IMR-90 (cell line): ENCODE data around the gene AHDC1. TPM values are rescaled to one million over a fixed set of nuclear protein-coding genes. Genes with fewer than 3 reads are reported as not detected.

Source experiments
- ATAC-seq: fragments of 200-7000 bp; cut with Tn5 transposase; 2 replicates; pipeline ENCODE4 v1.9.1; 2020; ENCODE audit warnings: low read depth, mild to moderate bottlenecking, moderate library complexity
- BruUV-seq: library from RNA; stranded (reverse); fragments of 400-500 nt; replicated peaks from 2 replicates; lab custom pipeline; 2021; lab: Mats Ljungman, UMichigan
- CTCF ChIA-PET: fragments of 300-600 bp; formaldehyde crosslinking; extraction: SDS; loops from one replicate; lab custom pipeline; 2021; ENCODE audit warnings: antibody characterized with exemption; lab: Yijun Ruan, JAX
- POLR2A ChIA-PET: fragments of 300-600 bp; sonication (Branson Sonifier 250); formaldehyde crosslinking; loops from one replicate; lab custom pipeline; 2022; ENCODE audit warnings: antibody characterized with exemption; ENCODE audit not compliant: unreplicated experiment; lab: Charles Lee
- DNase-seq: peaks from one replicate; pipeline ENCODE4 v3.0.0; 2013
- H2AFZ ChIP-seq: replicated peaks from 2 replicates; pipeline ENCODE3; 2013; ENCODE audit warnings: low read length, mild to moderate bottlenecking; ENCODE audit not compliant: poor library complexity
- H2AK5ac ChIP-seq: 2 replicates; pipeline ENCODE4 v1.6.1; 2013; ENCODE audit warnings: low read depth, low read length, inconsistent platforms
- H2AK9ac ChIP-seq: replicated peaks from 2 replicates; pipeline ENCODE3; 2013; ENCODE audit warnings: mild to moderate bottlenecking, low read depth, low read length, moderate library complexity; ENCODE audit not compliant: poor library complexity
- H2BK120ac ChIP-seq: 2 replicates; pipeline ENCODE4 v1.6.1; 2013; ENCODE audit warnings: low read depth, low read length, inconsistent platforms
- H2BK15ac ChIP-seq: 3 replicates; pipeline ENCODE4 v1.6.1; 2013; ENCODE audit warnings: low read depth, low read length, inconsistent platforms
- H2BK20ac ChIP-seq: 2 replicates; pipeline ENCODE4 v1.6.1; 2013; ENCODE audit warnings: low read depth, mild to moderate bottlenecking, inconsistent platforms, low read length, moderate library complexity
- H2BK5ac ChIP-seq: 2 replicates; pipeline ENCODE4 v1.6.1; 2013; ENCODE audit warnings: mild to moderate bottlenecking, low read depth, low read length, inconsistent platforms; ENCODE audit not compliant: poor library complexity, severe bottlenecking
- H3K14ac ChIP-seq: replicated peaks from 2 replicates; pipeline ENCODE4 v1.6.1; 2013; ENCODE audit warnings: low read depth, low read length, inconsistent platforms
- H3K18ac ChIP-seq: 2 replicates; pipeline ENCODE4 v1.6.1; 2013; ENCODE audit warnings: low read depth, low read length, control low read depth
- H3K23ac ChIP-seq: 2 replicates; pipeline ENCODE4 v1.6.1; 2013; ENCODE audit warnings: low read depth, low read length, inconsistent platforms
- H3K27ac ChIP-seq: 2 replicates; pipeline ENCODE4 v1.5.1; 2013; ENCODE audit warnings: mild to moderate bottlenecking, control low read depth, low read length; ENCODE audit not compliant: insufficient read depth
- H3K27me3 ChIP-seq: 2 replicates; pipeline ENCODE4 v1.6.1; 2013; ENCODE audit warnings: low read length; ENCODE audit not compliant: control insufficient read depth, insufficient read depth
- H3K36me3 ChIP-seq: 2 replicates; pipeline ENCODE4 v1.6.1; 2013; ENCODE audit warnings: low read length, mixed read lengths; ENCODE audit not compliant: control insufficient read depth, insufficient read depth
- H3K4ac ChIP-seq: 2 replicates; pipeline ENCODE4 v1.6.1; 2013; ENCODE audit warnings: low read depth, low read length, inconsistent platforms
- H3K4me1 ChIP-seq: 2 replicates; pipeline ENCODE4 v1.6.1; 2013; ENCODE audit warnings: low read length, mixed read lengths; ENCODE audit not compliant: control insufficient read depth, insufficient read depth
- H3K4me2 ChIP-seq: 2 replicates; pipeline ENCODE4 v1.6.1; 2013; ENCODE audit warnings: low read depth, mild to moderate bottlenecking, control low read depth, low read length, moderate library complexity
- H3K4me3 ChIP-seq: 2 replicates; pipeline ENCODE4 v1.5.1; 2013; ENCODE audit warnings: low read depth, mild to moderate bottlenecking, control low read depth, low read length, moderate library complexity; ENCODE audit not compliant: insufficient read depth
- H3K56ac ChIP-seq: 2 replicates; pipeline ENCODE4 v1.6.1; 2013; ENCODE audit warnings: low read length, inconsistent platforms; ENCODE audit not compliant: insufficient read depth; ENCODE audit errors: extremely low read depth
- H3K79me1 ChIP-seq, 2 experiments: 2 replicates each; pipeline ENCODE4 v1.6.1; 2013; ENCODE audit warnings: low read length in 2 of 2, inconsistent platforms in 1 of 2, low read depth in 1 of 2
- H3K9ac ChIP-seq: 2 replicates; pipeline ENCODE4 v1.6.1; 2013; ENCODE audit warnings: low read depth, low read length, control low read depth
- H3K9me1 ChIP-seq: 2 replicates; pipeline ENCODE4 v1.6.1; 2013; ENCODE audit warnings: low read length, inconsistent platforms; ENCODE audit not compliant: insufficient read depth
- H3K9me3 ChIP-seq: 2 replicates; pipeline ENCODE4 v1.6.1; 2013; ENCODE audit warnings: low read length; ENCODE audit not compliant: control insufficient read depth, insufficient read depth
- H4K20me1 ChIP-seq: 2 replicates; pipeline ENCODE4 v1.6.1; 2013; ENCODE audit warnings: low read length, inconsistent platforms; ENCODE audit not compliant: insufficient read depth
- H4K5ac ChIP-seq: 2 replicates; pipeline ENCODE4 v1.6.1; 2013; ENCODE audit warnings: mild to moderate bottlenecking, low read depth, low read length, control low read depth
- H4K8ac ChIP-seq, 2 experiments: 2 replicates each; pipeline ENCODE4 v1.6.1; 2013; ENCODE audit warnings: low read depth in 2 of 2, low read length in 2 of 2, control low read depth in 1 of 2, inconsistent platforms in 1 of 2
- H4K91ac ChIP-seq: 2 replicates; pipeline ENCODE4 v1.6.1; 2013; ENCODE audit warnings: low read depth, low read length, inconsistent platforms; ENCODE audit not compliant: insufficient read depth
- CHD1 ChIP-seq: IDR thresholded peaks from 2 replicates; pipeline ENCODE4 v1.6.1; 2012; ENCODE audit warnings: low read depth, low read length, improper control_type of control experiment
- MAZ ChIP-seq: IDR thresholded peaks from 2 replicates; pipeline ENCODE4 v1.6.1; 2012; ENCODE audit warnings: low read depth, mild to moderate bottlenecking, low read length, improper control_type of control experiment, moderate library complexity, borderline replicate concordance
- MXI1 ChIP-seq: IDR thresholded peaks from 2 replicates; pipeline ENCODE4 v1.6.1; 2012; ENCODE audit warnings: low read depth, mild to moderate bottlenecking, low read length, moderate library complexity, borderline replicate concordance
- WGBS, 2 experiments: methylation state at CpG; one replicate each; pipeline versions ENCODE4 v1.1.5 to v1.1.7; 2013; ENCODE audit warnings: missing lambda C conversion rate in 2 of 2; ENCODE audit not compliant: insufficient read length in 1 of 2; ENCODE audit errors: extremely low coverage in 2 of 2; 5-methylcytosine and 5-hydroxymethylcytosine counted together
- dilution Hi-C: fragments of 300-500 bp; cut with HindIII; formaldehyde crosslinking; loops from one replicate; pipeline ENCODE4 v1.14.3; 2018; ENCODE audit warnings: low sequenced_read_pairs; ENCODE audit not compliant: unreplicated experiment
- in situ Hi-C: fragments of 300-500 bp; cut with MboI; formaldehyde crosslinking; loops from 3 replicates; pipeline ENCODE4 v1.14.3; 2019; ENCODE audit warnings: low sequenced_read_pairs, inconsistent platforms, mixed read lengths
- intact Hi-C: fragments of 100-400 bp; cut with micrococcal nuclease; formaldehyde crosslinking; loops from 2 replicates; pipeline ENCODE4 v1.10.0; 2022
- polyA plus RNA-seq, 3 experiments: library from polyadenylated mRNA; depleted of rRNA; stranded (reverse); fragments of >200 nt; gene quantifications; 2 replicates each; pipeline ENCODE4 v1.2.3, GENCODE V29; 2012; ENCODE audit warnings: low replicate concordance in 1 of 3
- total RNA-seq: library from RNA; depleted of rRNA; stranded (reverse); fragments of >200 nt; gene quantifications from 2 replicates; pipeline ENCODE4 v1.2.3, GENCODE V29; 2012

Gene AHDC1
- total and polyA plus RNA-seq, 2 of the 4 experiments (the other 2 are of a cell fraction): 2.0 to 11.6 TPM

- WGBS, 2 experiments: 55% methylated on average over 4 of the region's 9 CpGs; no CpG with 5 or more reads in 1 of the 2 experiments
- dilution Hi-C loops (no loop called here), in situ Hi-C loops (no loop called here), intact Hi-C loops (no loop called here)
- TF ChIP-seq MXI1: no peak
- TF ChIP-seq MAZ: no peak
- no peak for TF ChIP-seq CHD1
- no peak for DNase-seq
- H4K5ac ChIP-seq: no peak overlapping the region; the same call in 1 of the 2 replicates
- H3K27me3 ChIP-seq: no peaks in the 10 kb centered on the region
- H2BK120ac ChIP-seq: no peak overlapping the region
- no peak overlapping the region for H3K4me2 ChIP-seq
- H3K4me1 ChIP-seq: peaks cover 41% of the 10 kb centered on the region
- H2BK20ac ChIP-seq: no peak overlapping the region
- no peak overlapping the region for H3K56ac ChIP-seq
- no peak overlapping the region for H2BK5ac ChIP-seq
- H3K9me1 ChIP-seq: peaks cover 30% of the 10 kb centered on the region
- no peak overlapping the region for H3K27ac ChIP-seq
- H4K91ac ChIP-seq: peak overlapping the region; percentile 18; the same call in 1 of the 2 replicates
- H3K18ac ChIP-seq: no peak overlapping the region
- H3K4ac ChIP-seq: peak overlapping the region; percentile 56; the same call in 1 of the 2 replicates
- H3K23ac ChIP-seq: peak overlapping the region; percentile 62; the same call in 1 of the 2 replicates
- peaks cover 32% of the 10 kb centered on the region for H4K20me1 ChIP-seq
- ATAC-seq: no peak
- H2AK9ac ChIP-seq: peak overlapping the region; percentile 69
- CTCF ChIA-PET: no interaction called here
- no peak overlapping the region for H2BK15ac ChIP-seq
- no peak overlapping the region; the same call in 1 of the 2 replicates for H3K14ac ChIP-seq
- peak overlapping the region; percentile 40; the same call in 1 of the 2 replicates for H2AK5ac ChIP-seq
- no peak overlapping the region for H3K4me3 ChIP-seq
- peak overlapping the region in 1 of 2 experiments; percentile 19; a peak in 1 of 4 replicates for H4K8ac ChIP-seq
- no peak overlapping the region for H3K9ac ChIP-seq
- H3K79me1 ChIP-seq: peaks cover 26 to 90% of the 10 kb centered on the region in 2 experiments
- H3K9me3 ChIP-seq: no peaks in the 10 kb centered on the region
- BruUV-seq: no TSS peak
- no peak overlapping the region for H2AFZ ChIP-seq
- H3K36me3 ChIP-seq: peaks cover 6% of the 10 kb centered on the region
- POLR2A ChIA-PET: interaction anchor here (0.6 kb wide), 1 partner anchor 284 kb away, joined by 3 read pairs; no protein-coding TSS in a partner anchor
Observed at GRCh38 chr1:27561124-27561899, 42.6 kb downstream of the AHDC1 start.
